Daoy (cell line): ENCODE data around the gene FAAP100. TPM values are rescaled to one million over a fixed set of nuclear protein-coding genes. Genes with fewer than 3 reads are reported as not detected.
A peak's percentile ranks its signal among the peaks of the same experiment; 100 is the strongest.
"Not testable (repeated sequence)": the region's sequence is repeated elsewhere in the genome, so short reads cannot be mapped to it uniquely, and the experiment has no call there.

Source experiments
- DNase-seq: peaks from one replicate; pipeline ENCODE4 v3.0.0-alpha.2; 2015; ENCODE audit warnings: low read depth
- total RNA-seq: library from RNA; depleted of rRNA; stranded (reverse); fragments of >200 nt; shearing (Covaris generic); gene quantifications from 2 replicates; pipeline ENCODE4 v1.2.3, GENCODE V29; 2014

Gene FAAP100
- total RNA-seq, 1 experiment from 2014 or later: 11.7 TPM

GRCh38 chr17:81538651-81539570 lies 13.2 kb downstream of the FAAP100 start:
- no peak for DNase-seq

GRCh38 chr17:81537856-81538555 lies 14.1 kb downstream of the FAAP100 start:
- DNase-seq: no peak

- peak; percentile 54 for DNase-seq
Observed at GRCh38 chr17:81537343-81537855, 14.8 kb downstream of the FAAP100 start.

- DNase-seq: peak; percentile 55
Observed at GRCh38 chr17:81536299-81537290, 15.6 kb downstream of the FAAP100 start.

GRCh38 chr17:81535480-81536298 lies 16.5 kb downstream of the FAAP100 start:
- no peak for DNase-seq

GRCh38 chr17:81535007-81535328 lies 17.2 kb downstream of the FAAP100 start:
- no peak for DNase-seq

GRCh38 chr17:81534157-81535006 lies 17.8 kb downstream of the FAAP100 start:
- no peak for DNase-seq

- DNase-seq: no peak
Observed at GRCh38 chr17:81533339-81534141, 18.6 kb downstream of the FAAP100 start.

- DNase-seq: no peak
Observed at GRCh38 chr17:81532490-81533287, 19.5 kb downstream of the FAAP100 start.

- not testable (repeated sequence) for DNase-seq
Observed at GRCh38 chr17:81531998-81532404, 20.2 kb downstream of the FAAP100 start.

GRCh38 chr17:81531013-81531412 lies 21.1 kb downstream of the FAAP100 start:
- DNase-seq: not testable (repeated sequence)

- DNase-seq: no peak
Observed at GRCh38 chr17:81529437-81529803, 22.7 kb downstream of the FAAP100 start.

- no peak for DNase-seq
Observed at GRCh38 chr17:81528651-81529436, 23.3 kb downstream of the FAAP100 start.

GRCh38 chr17:81528384-81528650 lies 23.8 kb downstream of the FAAP100 start:
- no peak for DNase-seq

GRCh38 chr17:81527591-81528383 lies 24.4 kb downstream of the FAAP100 start, which contains the start of gene FSCN2:
Gene FSCN2 (plus strand): TSS chr17:81528377. CDS start chr17:81528532, 155 bp downstream.
- DNase-seq: no peak
